ENCODE results near the gene STX16. TPM values are rescaled to one million over a fixed set of nuclear protein-coding genes. Genes with fewer than 3 reads are reported as not detected.

STX16 gene
- polyA plus RNA-seq, 1 experiment: 39.7 TPM

DNA sequence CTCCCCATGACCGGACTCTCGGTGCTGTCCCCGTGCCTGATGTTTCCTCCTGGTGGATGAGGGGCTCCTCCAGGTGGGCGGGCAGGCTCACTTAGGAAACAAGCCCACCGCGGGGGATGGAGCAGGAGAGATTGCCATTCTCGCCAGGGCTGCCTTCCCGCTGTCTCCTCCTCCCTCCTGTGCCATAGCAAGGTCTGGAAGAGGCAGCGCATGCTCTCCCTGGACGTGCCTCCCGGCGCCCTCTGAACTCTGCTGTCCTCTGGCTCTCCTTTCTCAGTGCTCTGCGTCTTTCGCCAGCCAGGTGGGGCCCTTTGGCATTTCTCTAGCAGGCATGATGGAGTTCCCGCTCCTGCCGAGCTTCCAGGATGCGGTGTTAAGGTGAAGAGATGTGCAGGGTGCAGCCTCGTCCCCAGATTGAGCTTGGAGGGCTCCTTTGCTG is 24.1 kb downstream of the STX16 start:
- H3K4me3 ChIP-seq (ENCODE audit: low read depth, low read length): no peak overlapping the region
- no peaks in the 10 kb centered on the region for H3K27me3 ChIP-seq (ENCODE audit: control insufficient read depth, insufficient read depth, low read length)
- H3K36me3 ChIP-seq (ENCODE audit: control insufficient read depth, insufficient read depth, low read length): peaks cover 20% of the 10 kb centered on the region
- POLR2A ChIA-PET: no interaction called here
- no peak for TF ChIP-seq CTCF (IDR thresholded peaks at IDR 0.05; ENCODE audit: insufficient read depth, low read depth, low read length)
- CTCF ChIA-PET: no interaction called here
- no peak for DNase-seq (ENCODE audit: low read depth)

DNA sequence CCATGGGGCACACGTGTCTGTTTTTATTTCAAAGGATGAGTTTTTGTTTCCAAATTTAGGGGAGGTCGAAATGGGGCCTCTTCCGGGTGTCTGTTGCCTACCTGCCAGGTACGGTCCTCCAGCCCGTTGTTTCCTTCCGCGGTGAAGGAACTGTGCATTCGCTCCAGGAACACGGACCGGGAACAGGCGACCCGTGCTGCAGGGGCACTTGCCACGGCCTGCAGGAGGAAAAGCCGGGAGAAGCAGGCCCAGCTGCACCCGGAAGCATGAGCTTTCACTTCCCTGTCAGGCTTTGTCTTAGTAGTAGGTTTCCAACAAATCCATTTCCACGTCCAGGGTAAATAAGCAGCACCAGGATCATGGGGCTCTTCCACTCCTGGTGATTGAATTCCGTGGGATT is 24.6 kb downstream of the STX16 start:
- H3K36me3 ChIP-seq (ENCODE audit: control insufficient read depth, insufficient read depth, low read length): peaks cover 18% of the 10 kb centered on the region
- no peak overlapping the region for H3K4me3 ChIP-seq (ENCODE audit: low read depth, low read length)
- no peak for DNase-seq (ENCODE audit: low read depth)
- ChIA-PET CTCF (no interaction called here), POLR2A (no interaction called here)
- no peak for TF ChIP-seq CTCF (IDR thresholded peaks at IDR 0.05; ENCODE audit: insufficient read depth, low read depth, low read length)
- no peaks in the 10 kb centered on the region for H3K27me3 ChIP-seq (ENCODE audit: control insufficient read depth, insufficient read depth, low read length)

- DNase-seq (ENCODE audit: low read depth): no peak
- POLR2A ChIA-PET: no interaction called here
- Histone ChIP-seq H3K36me3 (ENCODE audit: control insufficient read depth, insufficient read depth, low read length) (peaks cover 17% of the 10 kb centered on the region), H3K4me3 (ENCODE audit: low read depth, low read length) (no peak overlapping the region), H3K27me3 (ENCODE audit: control insufficient read depth, insufficient read depth, low read length) (no peaks in the 10 kb centered on the region)
- no peak for TF ChIP-seq CTCF (IDR thresholded peaks at IDR 0.05; ENCODE audit: insufficient read depth, low read depth, low read length)
- CTCF ChIA-PET: interaction anchor here (0.6 to 0.8 kb wide), 2 partner anchors 11 to 195 kb away, joined by 3 read pairs; no protein-coding TSS in a partner anchor
Observed at GRCh38 chr20:58676161-58676560, 25.1 kb downstream of the STX16 start.

DNA sequence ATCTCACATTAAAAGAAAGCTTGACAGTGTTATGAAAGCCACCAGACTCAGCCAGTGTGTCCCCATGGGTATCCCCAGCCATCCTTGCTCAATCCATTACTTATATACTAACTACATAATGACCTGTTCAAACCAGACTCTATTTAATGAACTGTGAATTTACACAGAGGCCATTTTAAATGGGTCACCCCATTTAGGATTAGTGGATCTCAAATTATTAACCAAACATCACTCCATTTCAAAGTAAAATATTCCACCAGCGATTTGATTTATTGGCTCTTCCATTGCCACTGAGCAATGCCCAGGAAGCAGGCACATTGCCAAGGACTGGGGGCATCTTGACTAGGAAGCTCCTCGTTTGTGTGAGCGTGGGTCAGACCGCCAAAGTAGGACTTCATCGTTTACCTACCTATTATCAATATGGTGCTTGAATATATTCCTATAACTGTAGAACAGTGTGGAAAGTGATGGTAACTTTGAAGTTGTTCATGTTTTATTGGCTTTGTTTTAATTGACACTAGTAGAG is 26.1 kb downstream of the STX16 start:
- H3K36me3 ChIP-seq (ENCODE audit: control insufficient read depth, insufficient read depth, low read length): peaks cover 17% of the 10 kb centered on the region
- H3K4me3 ChIP-seq (ENCODE audit: low read depth, low read length): no peak overlapping the region
- no peaks in the 10 kb centered on the region for H3K27me3 ChIP-seq (ENCODE audit: control insufficient read depth, insufficient read depth, low read length)
- ChIA-PET POLR2A (no interaction called here), CTCF (interaction anchor here (0.8 to 1.6 kb wide), 2 partner anchors 12 to 196 kb away, joined by 3 to 4 read pairs; no protein-coding TSS in a partner anchor)
- no peak for TF ChIP-seq CTCF (IDR thresholded peaks at IDR 0.05; ENCODE audit: insufficient read depth, low read depth, low read length)
- DNase-seq (ENCODE audit: low read depth): no peak

GRCh38 chr20:58677808-58678207 is 26.7 kb downstream of the STX16 start:
- ChIA-PET CTCF (interaction anchor here (1.6 kb wide), 1 partner anchor 13 kb away, joined by 4 read pairs; no protein-coding TSS in a partner anchor), POLR2A (no interaction called here)
- Histone ChIP-seq H3K4me3 (ENCODE audit: low read depth, low read length) (no peak overlapping the region), H3K27me3 (ENCODE audit: control insufficient read depth, insufficient read depth, low read length) (no peaks in the 10 kb centered on the region), H3K36me3 (ENCODE audit: control insufficient read depth, insufficient read depth, low read length) (peaks cover 16% of the 10 kb centered on the region)
- DNase-seq (ENCODE audit: low read depth): no peak
- TF ChIP-seq CTCF (IDR thresholded peaks at IDR 0.05; ENCODE audit: insufficient read depth, low read depth, low read length): no peak

Measured in BJ (cell line).